Esophagus squamous epithelium (tissue), 5 donors: Measurements from ENCODE around the gene ALDH2. TPM values are rescaled to one million over a fixed set of nuclear protein-coding genes. Genes with fewer than 3 reads are reported as not detected.
A peak's percentile ranks its signal among the peaks of the same experiment; 100 is the strongest.
"Not testable (repeated sequence)": the region's sequence is repeated elsewhere in the genome, so short reads cannot be mapped to it uniquely, and the experiment has no call there.

Experiments
- DNase-seq: peaks from one replicate; lab custom pipeline; 2025; lab: John Stamatoyannopoulos, UW
- H3K27ac ChIP-seq, 4 donors: fragments of 200-600 bp; sonication (generic); one replicate each; pipeline ENCODE4 v1.5.1; 2016 to 2019; ENCODE audit warnings: mild to moderate bottlenecking in 1 of 4
- H3K27me3 ChIP-seq, 4 donors: fragments of 200-600 bp; sonication (generic); 1 replicate in 3 of 4; 2 replicates in 1 of 4; pipeline versions ENCODE4 v1.5.1 to v1.6.0; 2017 to 2021; ENCODE audit warnings: antibody characterized with exemption in 1 of 4
- H3K36me3 ChIP-seq, 3 donors: fragments of 200-600 bp; sonication (generic); one replicate each; pipeline ENCODE4 v1.5.1; 2016 to 2019
- H3K4me1 ChIP-seq, 3 donors: fragments of 200-600 bp; sonication (generic); one replicate each; pipeline ENCODE4 v1.5.1; 2017 to 2019
- H3K4me3 ChIP-seq, 4 donors: fragments of 200-600 bp; sonication (generic); 1 replicate in 3 of 4; 2 replicates in 1 of 4; pipeline ENCODE4 v1.5.1; 2016 to 2019; ENCODE audit warnings: mild to moderate bottlenecking in 2 of 4, moderate library complexity in 1 of 4
- H3K9me3 ChIP-seq, 3 donors: fragments of 200-600 bp; sonication (generic); one replicate each; pipeline ENCODE4 v1.5.1; 2016 to 2019
- POLR2A ChIP-seq, 4 donors: fragments of 450-650 bp; IDR thresholded peaks; one replicate each; pipeline ENCODE4 v1.6.1; 2017; ENCODE audit warnings: antibody characterized with exemption in 4 of 4, mild to moderate bottlenecking in 4 of 4, moderate library complexity in 3 of 4
- WGBS, 2 donors: methylation state at CpG; one replicate each; pipeline ENCODE4 v1.1.5; 2018; 5-methylcytosine and 5-hydroxymethylcytosine counted together
- intact Hi-C: fragments of 100-400 bp; cut with DNase I; formaldehyde crosslinking; loops from one replicate; pipeline ENCODE4 v1.15.0; 2022
- total RNA-seq, 4 donors: library from RNA; depleted of rRNA; stranded (reverse); fragments of >200 nt; gene quantifications; one replicate each; pipeline ENCODE4 v1.1.0, GENCODE V29; 2016
- TF ChIP-seq, protein P1 (sequence below), 6 experiments: fragments of 450-650 bp in 4 of 6; fragments of 200-600 bp in 2 of 6; sonication (generic) in 2 of 6; IDR thresholded peaks; one replicate each; pipeline ENCODE4 v1.5.1; 2016 to 2019; ENCODE audit warnings: antibody characterized with exemption in 6 of 6, mild to moderate bottlenecking in 4 of 6, moderate library complexity in 4 of 6
- donor health status: DM: yes; HTN: yes; CAD: no.

ALDH2 gene
- total RNA-seq, 4 donors from 2014 or later: 71.8 to 169 (median 104) TPM

DNA sequence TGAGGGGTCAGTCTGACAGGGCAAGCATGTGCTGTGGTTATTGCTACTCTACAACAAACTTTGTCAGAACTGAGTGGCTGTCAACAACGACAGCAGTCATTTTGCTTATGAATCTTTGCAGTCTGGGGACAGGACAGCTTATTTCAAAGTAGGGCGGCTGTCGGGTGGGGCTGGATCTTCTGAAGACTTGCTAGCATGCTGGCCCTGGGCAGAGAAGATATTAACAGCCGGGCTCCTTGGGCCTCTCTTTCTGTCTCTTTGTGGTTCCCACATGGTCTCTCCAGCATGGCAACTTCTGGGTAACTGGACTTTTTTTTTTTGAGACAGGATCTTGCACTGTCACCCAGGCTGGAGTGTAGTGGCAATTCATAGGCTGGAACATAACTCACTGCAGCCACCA, 33.9 kb upstream of the ALDH2 start:
- H3K27me3 ChIP-seq: no peaks in the 10 kb centered on the region
- H3K27ac ChIP-seq: no peak overlapping the region
- intact Hi-C loops: no loop called here
- H3K36me3 ChIP-seq: peaks cover 0 to 99% (median 6%) of the 10 kb centered on the region in 3 donors
- TF ChIP-seq POLR2A (IDR thresholded peaks at IDR 0.05): no peak
- TF ChIP-seq, protein P1, sequence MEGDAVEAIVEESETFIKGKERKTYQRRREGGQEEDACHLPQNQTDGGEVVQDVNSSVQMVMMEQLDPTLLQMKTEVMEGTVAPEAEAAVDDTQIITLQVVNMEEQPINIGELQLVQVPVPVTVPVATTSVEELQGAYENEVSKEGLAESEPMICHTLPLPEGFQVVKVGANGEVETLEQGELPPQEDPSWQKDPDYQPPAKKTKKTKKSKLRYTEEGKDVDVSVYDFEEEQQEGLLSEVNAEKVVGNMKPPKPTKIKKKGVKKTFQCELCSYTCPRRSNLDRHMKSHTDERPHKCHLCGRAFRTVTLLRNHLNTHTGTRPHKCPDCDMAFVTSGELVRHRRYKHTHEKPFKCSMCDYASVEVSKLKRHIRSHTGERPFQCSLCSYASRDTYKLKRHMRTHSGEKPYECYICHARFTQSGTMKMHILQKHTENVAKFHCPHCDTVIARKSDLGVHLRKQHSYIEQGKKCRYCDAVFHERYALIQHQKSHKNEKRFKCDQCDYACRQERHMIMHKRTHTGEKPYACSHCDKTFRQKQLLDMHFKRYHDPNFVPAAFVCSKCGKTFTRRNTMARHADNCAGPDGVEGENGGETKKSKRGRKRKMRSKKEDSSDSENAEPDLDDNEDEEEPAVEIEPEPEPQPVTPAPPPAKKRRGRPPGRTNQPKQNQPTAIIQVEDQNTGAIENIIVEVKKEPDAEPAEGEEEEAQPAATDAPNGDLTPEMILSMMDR (IDR thresholded peaks at IDR 0.05): no peak
- 76 to 89% methylated on average over 4 of the region's 4 CpGs for WGBS, 2 donors
- H3K4me3 ChIP-seq: no peak overlapping the region
- no peaks in the 10 kb centered on the region for H3K9me3 ChIP-seq
- DNase-seq: no peak
- no peaks in the 10 kb centered on the region for H3K4me1 ChIP-seq

DNA sequence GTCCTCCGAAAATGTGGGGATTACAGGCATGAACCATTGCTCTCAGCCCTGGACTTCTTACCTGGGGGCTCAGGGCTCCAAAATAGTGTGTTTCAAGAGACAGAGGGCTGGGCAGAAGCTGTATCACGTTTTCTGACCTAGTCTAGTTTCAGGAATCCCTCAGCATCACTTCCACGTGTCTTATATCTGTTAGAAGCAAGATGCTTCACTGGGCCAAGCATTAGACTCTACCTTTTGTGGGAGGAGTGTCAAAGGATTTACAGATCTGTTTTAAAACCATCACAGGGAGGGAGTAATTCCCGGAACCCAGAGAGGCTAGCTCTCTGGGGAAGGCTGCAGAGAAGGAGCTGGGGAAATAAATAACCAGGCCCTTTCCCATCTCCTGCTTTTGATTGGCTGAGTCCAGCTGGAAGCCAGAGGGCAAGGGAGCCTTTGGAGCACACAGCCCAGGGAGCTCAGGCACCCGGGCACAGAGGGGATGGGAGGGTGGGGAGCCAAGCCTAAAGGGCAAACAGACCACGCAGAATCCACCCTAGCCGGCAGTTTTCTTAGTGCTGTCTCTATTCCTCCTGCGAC, 33.3 kb upstream of the ALDH2 start:
- no peak for DNase-seq
- Histone ChIP-seq H3K4me1 (no peaks in the 10 kb centered on the region), H3K4me3 (no peak overlapping the region), H3K27ac (no peak overlapping the region), H3K36me3 (peaks cover 0 to 99% (median 6%) of the 10 kb centered on the region in 3 donors), H3K27me3 (no peaks in the 10 kb centered on the region), H3K9me3 (no peaks in the 10 kb centered on the region)
- 79 to 81% methylated on average over 7 of the region's 8 CpGs for WGBS, 2 donors
- intact Hi-C loops: no loop called here
- TF ChIP-seq, protein P1 (IDR thresholded peaks at IDR 0.05): no peak
- TF ChIP-seq POLR2A (IDR thresholded peaks at IDR 0.05): no peak

DNA sequence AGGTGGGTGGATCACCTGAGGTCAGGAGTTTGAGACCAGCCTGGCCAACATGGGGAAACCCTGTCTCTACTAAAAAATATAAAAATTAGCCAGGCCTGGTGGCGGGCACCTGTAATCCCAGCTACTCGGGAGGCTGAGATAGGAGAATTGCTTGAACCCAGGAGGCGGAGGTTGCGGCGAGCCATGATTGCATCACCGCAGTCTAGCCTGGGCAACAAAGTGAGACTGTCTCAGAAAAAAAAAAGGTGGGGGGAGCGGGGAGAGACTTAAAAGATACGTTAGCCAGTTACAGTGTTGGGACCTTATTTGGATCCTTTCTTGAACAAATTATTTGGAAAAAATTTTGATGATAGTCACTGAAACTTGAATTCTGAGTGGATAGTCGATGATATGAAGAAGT, 27.2 kb upstream of the ALDH2 start:
- DNase-seq, intact Hi-C loops, H3K27ac ChIP-seq, H3K9me3 ChIP-seq, H3K4me1 ChIP-seq, H3K27me3 ChIP-seq, H3K4me3 ChIP-seq: not testable (repeated sequence)
- H3K36me3 ChIP-seq: peaks cover 0 to 74% (median 9%) of the 10 kb centered on the region in 3 donors
- 92 to 96% methylated on average over 9 of the region's 9 CpGs for WGBS, 2 donors

DNA sequence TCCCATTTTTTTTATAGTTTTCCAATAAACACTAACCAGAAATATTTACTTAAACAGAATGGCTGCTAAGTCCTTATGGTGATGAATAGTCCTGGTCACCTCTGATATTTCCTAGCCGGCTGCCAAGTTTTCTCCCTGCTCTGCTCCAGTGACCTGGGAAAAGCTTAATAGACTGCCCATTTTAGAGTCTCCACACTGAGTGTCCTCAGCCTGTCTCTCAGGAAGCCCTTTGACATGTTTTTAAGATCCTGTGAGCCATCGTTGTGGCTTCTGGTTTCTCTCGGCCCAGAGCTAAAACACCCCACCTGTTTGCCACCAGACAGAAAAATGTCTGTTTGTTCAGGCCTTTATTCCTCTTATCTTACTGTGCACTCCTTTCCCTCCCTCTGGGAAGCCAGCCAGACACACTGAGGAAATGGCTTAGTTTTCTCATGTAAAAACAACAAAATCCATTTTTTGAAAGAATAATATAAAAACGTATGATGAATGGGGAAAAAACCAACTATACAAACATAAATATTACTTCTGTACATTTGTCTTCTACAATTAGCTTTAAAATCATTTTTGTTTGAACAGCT, 25.4 kb upstream of the ALDH2 start:
- peak overlapping the region in 3 of 4 donors; percentile 16 to 29 (median 22) for H3K27ac ChIP-seq
- intact Hi-C loops: no loop called here
- TF ChIP-seq, protein P1 (IDR thresholded peaks at IDR 0.05): no peak
- TF ChIP-seq POLR2A (IDR thresholded peaks at IDR 0.05): no peak
- peaks cover 0 to 7% (median 0%) of the 10 kb centered on the region in 3 donors for H3K4me1 ChIP-seq
- peaks cover 5 to 74% (median 15%) of the 10 kb centered on the region in 3 donors for H3K36me3 ChIP-seq
- no peaks in the 10 kb centered on the region for H3K9me3 ChIP-seq
- DNase-seq: no peak
- 29 to 36% methylated on average over 4 of the region's 4 CpGs for WGBS, 2 donors
- H3K4me3 ChIP-seq: no peak overlapping the region
- H3K27me3 ChIP-seq: no peaks in the 10 kb centered on the region

DNA sequence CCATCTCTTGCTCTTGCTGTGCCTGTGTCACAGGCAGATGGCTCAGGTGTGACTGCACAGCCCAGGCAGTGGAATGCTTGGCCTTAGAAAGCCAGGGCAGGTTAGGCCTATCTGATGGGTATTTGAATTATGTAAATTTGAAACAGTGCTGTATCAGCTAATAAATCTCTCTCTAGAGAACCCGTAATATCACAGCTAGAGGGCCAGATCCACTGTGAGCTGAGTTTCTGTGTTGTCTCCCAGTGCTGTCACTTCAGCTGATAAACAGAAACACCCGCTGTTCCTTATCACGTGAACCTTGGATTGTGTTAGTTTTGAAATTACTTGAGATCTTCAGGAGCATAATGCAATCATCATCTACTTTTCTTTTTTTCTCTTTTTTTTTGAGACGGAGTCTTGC, 21.5 kb upstream of the ALDH2 start:
- no peaks in the 10 kb centered on the region for H3K27me3 ChIP-seq
- H3K4me3 ChIP-seq: no peak overlapping the region
- no peak for DNase-seq
- H3K36me3 ChIP-seq: peaks cover 9 to 82% (median 21%) of the 10 kb centered on the region in 3 donors
- no peaks in the 10 kb centered on the region for H3K9me3 ChIP-seq
- intact Hi-C loops: no loop called here
- TF ChIP-seq POLR2A (IDR thresholded peaks at IDR 0.05): no peak
- TF ChIP-seq, protein P1 (IDR thresholded peaks at IDR 0.05): no peak
- 90 to 92% methylated on average over 4 of the region's 4 CpGs for WGBS, 2 donors
- peaks cover 0 to 7% (median 0%) of the 10 kb centered on the region in 3 donors for H3K4me1 ChIP-seq
- H3K27ac ChIP-seq: no peak overlapping the region
